Mesothelial cell of epicardium (in vitro differentiated cells): ENCODE measurements around the gene CADPS2. TPM values are rescaled to one million over a fixed set of nuclear protein-coding genes. Genes with fewer than 3 reads are reported as not detected.
"Not testable (repeated sequence)": the region's sequence is repeated elsewhere in the genome, so short reads cannot be mapped to it uniquely, and the experiment has no call there.

Experiments used
- DNase-seq, 2 experiments: peaks; one replicate each; pipeline ENCODE4 v3.0.0; 2021; ENCODE audit warnings: low spot score in 2 of 2; ENCODE audit not compliant: unreplicated experiment in 2 of 2
- H3K27ac Mint-ChIP-seq: 2 replicates; pipeline ENCODE4 v1.8.0; 2021; ENCODE audit warnings: mixed read lengths
- H3K27me3 Mint-ChIP-seq: 2 replicates; pipeline ENCODE4 v1.8.0; 2021; ENCODE audit warnings: low read depth, mixed read lengths
- H3K36me3 Mint-ChIP-seq: 2 replicates; pipeline ENCODE4 v1.8.0; 2021; ENCODE audit warnings: mixed read lengths
- H3K4me1 Mint-ChIP-seq: 2 replicates; pipeline ENCODE4 v1.8.0; 2021; ENCODE audit warnings: mixed read lengths
- H3K4me3 Mint-ChIP-seq: 2 replicates; pipeline ENCODE4 v1.8.0; 2021; ENCODE audit warnings: mild to moderate bottlenecking, moderate library complexity, mixed read lengths
- H3K9me3 Mint-ChIP-seq: 2 replicates; pipeline ENCODE4 v1.8.0; 2021; ENCODE audit warnings: mixed read lengths
- total RNA-seq: library from RNA; stranded (reverse); gene quantifications from 3 replicates; pipeline ENCODE4 v1.2.1, GENCODE V29; 2021
- TF ChIP-seq, protein P1 (sequence below): fragments of 200-600 bp; sonication (generic); IDR thresholded peaks from one replicate; pipeline ENCODE4 v1.5.0; 2021; ENCODE audit warnings: antibody characterized with exemption; ENCODE audit not compliant: unreplicated experiment

The CADPS2 gene
- total RNA-seq, 1 donor from 2014 or later, result 2.7 TPM

DNA sequence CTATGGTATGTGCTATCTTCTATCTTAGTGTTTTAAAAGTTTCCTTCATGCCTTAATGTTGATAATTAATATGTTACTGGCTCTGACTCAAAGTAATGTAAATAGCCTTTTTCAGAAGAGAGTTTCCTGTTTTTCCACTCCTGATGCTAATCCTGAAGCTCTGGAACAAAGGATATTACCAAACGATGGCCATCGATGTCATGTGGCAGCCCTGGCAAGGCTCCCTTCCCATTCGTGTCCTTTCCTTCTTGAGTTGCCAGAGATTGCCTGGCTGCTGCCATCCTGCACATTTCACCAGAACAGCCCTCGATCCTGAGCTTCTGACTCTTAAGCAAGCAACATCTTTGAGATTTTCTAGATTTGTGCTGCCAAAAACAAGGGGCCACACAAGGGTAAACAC is 233.4 kb downstream of the CADPS2 start:
- TF ChIP-seq, protein P1, sequence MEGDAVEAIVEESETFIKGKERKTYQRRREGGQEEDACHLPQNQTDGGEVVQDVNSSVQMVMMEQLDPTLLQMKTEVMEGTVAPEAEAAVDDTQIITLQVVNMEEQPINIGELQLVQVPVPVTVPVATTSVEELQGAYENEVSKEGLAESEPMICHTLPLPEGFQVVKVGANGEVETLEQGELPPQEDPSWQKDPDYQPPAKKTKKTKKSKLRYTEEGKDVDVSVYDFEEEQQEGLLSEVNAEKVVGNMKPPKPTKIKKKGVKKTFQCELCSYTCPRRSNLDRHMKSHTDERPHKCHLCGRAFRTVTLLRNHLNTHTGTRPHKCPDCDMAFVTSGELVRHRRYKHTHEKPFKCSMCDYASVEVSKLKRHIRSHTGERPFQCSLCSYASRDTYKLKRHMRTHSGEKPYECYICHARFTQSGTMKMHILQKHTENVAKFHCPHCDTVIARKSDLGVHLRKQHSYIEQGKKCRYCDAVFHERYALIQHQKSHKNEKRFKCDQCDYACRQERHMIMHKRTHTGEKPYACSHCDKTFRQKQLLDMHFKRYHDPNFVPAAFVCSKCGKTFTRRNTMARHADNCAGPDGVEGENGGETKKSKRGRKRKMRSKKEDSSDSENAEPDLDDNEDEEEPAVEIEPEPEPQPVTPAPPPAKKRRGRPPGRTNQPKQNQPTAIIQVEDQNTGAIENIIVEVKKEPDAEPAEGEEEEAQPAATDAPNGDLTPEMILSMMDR, result no peak
- H3K4me3 Mint-ChIP-seq, result no peak overlapping the region
- H3K36me3 Mint-ChIP-seq, result no peaks in the 10 kb centered on the region
- peaks cover 12% of the 10 kb centered on the region for H3K9me3 Mint-ChIP-seq
- H3K27me3 Mint-ChIP-seq, result no peaks in the 10 kb centered on the region
- H3K4me1 Mint-ChIP-seq, result peaks cover 21% of the 10 kb centered on the region
- DNase-seq, result no peak
- no peak overlapping the region for H3K27ac Mint-ChIP-seq

DNA sequence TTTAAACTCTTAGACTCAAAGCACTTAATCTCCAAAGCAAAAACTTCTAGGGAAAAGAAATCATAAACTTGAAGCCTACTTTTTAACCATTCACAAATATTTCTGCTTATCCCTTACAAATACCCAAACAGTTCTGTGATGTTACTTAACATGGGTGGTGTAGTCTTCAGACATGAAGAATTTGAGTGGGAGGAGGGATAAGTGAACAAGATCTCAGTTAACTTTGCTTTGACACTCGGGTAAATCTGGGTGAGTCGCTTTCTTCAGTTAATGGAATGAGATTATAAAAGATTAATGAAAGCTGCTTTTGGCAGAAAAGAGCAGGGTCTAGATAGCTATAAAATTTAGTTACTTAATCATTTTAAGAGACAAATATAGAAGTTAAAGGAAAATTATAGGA is 234.8 kb downstream of the CADPS2 start:
- Mint-ChIP-seq H3K9me3 (peaks cover 4% of the 10 kb centered on the region), H3K4me3 (no peak overlapping the region), H3K4me1 (peaks cover 29% of the 10 kb centered on the region), H3K27me3 (no peaks in the 10 kb centered on the region), H3K36me3 (no peaks in the 10 kb centered on the region), H3K27ac (no peak overlapping the region)
- TF ChIP-seq, protein P1, result no peak
- no peak for DNase-seq

DNA sequence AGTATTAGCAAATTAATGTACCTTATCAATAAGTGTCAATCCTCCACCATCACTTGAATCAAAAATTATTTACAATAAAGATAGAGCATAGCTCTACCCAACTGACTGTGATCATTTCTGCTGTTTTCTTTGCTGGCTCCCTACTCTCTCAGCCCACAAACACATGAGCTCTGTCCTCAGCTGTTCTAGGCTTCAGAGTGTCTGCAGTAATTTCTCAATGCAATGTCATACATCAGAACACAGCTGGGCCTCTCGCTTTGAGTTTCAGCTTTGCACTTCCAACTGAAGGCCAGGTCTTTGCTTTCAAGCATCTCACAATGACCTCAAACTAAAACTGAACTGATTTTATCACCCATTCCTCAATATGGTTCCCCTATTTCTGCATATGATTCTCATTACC is 243.0 kb downstream of the CADPS2 start:
- Mint-ChIP-seq H3K27me3 (no peaks in the 10 kb centered on the region), H3K4me1 (peaks cover 8% of the 10 kb centered on the region), H3K36me3 (no peaks in the 10 kb centered on the region), H3K9me3 (no peaks in the 10 kb centered on the region), H3K27ac (no peak overlapping the region), H3K4me3 (no peak overlapping the region)
- DNase-seq, result no peak
- TF ChIP-seq, protein P1, result no peak

DNA sequence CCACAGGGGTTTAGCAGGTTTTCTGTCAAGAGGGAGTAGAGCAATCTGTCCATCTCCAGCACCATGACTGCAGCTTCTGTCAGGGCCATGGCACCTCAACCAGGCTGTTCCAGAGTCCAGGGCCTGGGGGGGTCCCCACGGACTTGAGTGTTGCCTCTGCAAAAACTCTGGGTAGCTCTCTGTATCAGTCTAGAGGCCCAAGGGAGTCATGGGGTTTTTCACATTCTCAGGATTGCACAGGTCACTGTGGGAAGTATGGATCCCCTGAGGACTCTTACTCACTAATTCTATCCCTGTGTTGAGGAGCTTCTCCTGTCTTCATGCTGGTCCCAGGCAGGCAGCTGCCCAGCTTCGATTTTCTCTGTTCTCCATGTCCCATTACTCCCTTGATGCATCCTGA is 247.8 kb downstream of the CADPS2 start:
- peaks cover 7% of the 10 kb centered on the region for H3K9me3 Mint-ChIP-seq
- no peak overlapping the region for H3K4me3 Mint-ChIP-seq
- no peaks in the 10 kb centered on the region for H3K36me3 Mint-ChIP-seq
- TF ChIP-seq, protein P1, result no peak
- no peak for DNase-seq
- H3K27me3 Mint-ChIP-seq, result peaks cover 2% of the 10 kb centered on the region
- H3K4me1 Mint-ChIP-seq, result no peaks in the 10 kb centered on the region
- H3K27ac Mint-ChIP-seq, result no peak overlapping the region

DNA sequence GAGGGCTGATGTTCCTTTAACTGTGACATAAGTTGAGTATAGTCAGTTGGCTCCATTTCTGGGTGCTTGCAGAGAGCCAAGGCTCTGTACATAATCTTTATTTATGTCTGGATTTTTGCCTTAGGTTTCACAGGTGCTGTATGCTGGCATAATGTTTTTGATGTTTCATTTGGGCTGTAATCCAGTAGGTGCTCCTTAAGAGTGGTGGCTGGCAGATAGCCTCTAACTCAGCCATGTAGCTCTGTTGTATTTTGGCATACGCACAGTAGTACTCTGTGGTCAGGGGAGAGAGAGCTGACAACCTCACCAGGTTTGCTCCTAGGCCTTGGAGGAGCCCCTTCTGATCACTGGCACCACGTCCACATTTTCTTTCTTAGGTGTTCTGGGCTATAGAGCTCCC is 248.5 kb downstream of the CADPS2 start:
- H3K4me3 Mint-ChIP-seq, result no peak overlapping the region
- peaks cover 7% of the 10 kb centered on the region for H3K9me3 Mint-ChIP-seq
- TF ChIP-seq, protein P1, result no peak
- DNase-seq, result no peak
- peaks cover 2% of the 10 kb centered on the region for H3K27me3 Mint-ChIP-seq
- no peak overlapping the region for H3K27ac Mint-ChIP-seq
- no peaks in the 10 kb centered on the region for H3K4me1 Mint-ChIP-seq
- H3K36me3 Mint-ChIP-seq, result no peaks in the 10 kb centered on the region

DNA sequence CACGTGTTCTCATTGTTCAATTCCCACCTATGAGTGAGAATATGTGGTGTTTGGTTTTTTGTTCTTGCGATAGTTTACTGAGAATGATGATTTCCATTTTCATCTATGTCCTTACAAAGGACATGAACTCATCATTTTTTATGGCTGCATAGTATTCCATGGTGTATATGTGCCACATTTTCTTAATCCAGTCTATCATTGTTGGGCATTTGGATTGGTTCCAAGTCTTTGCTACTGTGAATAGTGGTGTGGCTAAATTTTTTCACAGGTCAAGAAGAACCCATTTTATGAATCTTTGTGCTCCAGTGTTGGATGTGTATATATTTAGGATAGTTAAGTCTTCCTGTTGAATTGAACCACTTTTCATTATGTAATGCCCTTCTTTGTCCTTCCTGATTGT is 250.8 kb downstream of the CADPS2 start:
- not testable (repeated sequence) for H3K27me3 Mint-ChIP-seq, H3K4me3 Mint-ChIP-seq, H3K9me3 Mint-ChIP-seq, H3K4me1 Mint-ChIP-seq, DNase-seq, H3K36me3 Mint-ChIP-seq, H3K27ac Mint-ChIP-seq
